ENCODE data around the gene ELP6.
A peak's percentile ranks its signal among the peaks of the same experiment; 100 is the strongest.
"Not testable (repeated sequence)": the region's sequence is repeated elsewhere in the genome, so short reads cannot be mapped to it uniquely, and the experiment has no call there.

The ELP6 gene

DNA sequence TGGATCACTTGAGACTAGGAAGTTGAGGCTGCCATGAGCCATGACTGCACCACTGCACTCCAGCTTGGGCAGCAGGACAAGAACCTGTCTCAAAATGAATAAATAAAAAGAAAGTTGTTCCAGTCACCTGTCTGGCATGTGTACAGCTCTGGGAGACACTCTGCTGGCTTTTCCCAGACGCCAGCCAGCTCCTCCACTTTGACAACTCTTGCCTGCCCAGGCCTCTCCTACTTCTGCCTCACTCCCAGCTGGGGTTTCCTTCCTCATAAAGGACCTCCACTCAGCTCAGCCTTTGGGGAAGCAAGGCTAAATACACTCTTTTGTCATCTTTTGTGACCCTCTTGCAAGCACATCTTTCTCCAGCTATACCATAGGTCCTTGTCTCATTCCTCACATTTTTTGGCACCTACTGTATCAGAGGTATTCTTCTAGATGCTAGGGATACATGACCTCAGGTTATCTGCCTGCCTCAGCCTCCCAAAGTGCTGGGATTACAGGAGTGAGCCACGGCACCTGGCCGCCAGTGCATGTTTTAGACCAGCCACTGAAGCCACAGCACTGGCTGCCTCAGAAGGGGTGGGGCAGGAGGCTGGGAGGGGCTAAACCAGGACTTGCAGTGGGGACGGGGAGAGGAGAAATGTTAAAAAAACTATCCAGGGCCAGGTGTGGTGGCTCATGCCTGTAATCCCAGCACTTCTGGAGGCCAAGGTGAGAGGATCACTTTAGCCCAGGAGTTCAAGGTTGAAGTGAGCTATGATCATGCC, 10.0 kb upstream of the ELP6 start:
- peaks cover 3% of the 10 kb centered on the region for H3K4me1 Mint-ChIP-seq (ENCODE audit: low read depth)
- no peak overlapping the region for H3K4me3 Mint-ChIP-seq
- H3K36me3 Mint-ChIP-seq (ENCODE audit: low read depth), result no peaks in the 10 kb centered on the region
- H3K27ac Mint-ChIP-seq, result no peak overlapping the region
- H3K9me3 Mint-ChIP-seq, result peaks cover 5% of the 10 kb centered on the region
- H3K27me3 Mint-ChIP-seq (ENCODE audit: low read depth), result no peaks in the 10 kb centered on the region

DNA sequence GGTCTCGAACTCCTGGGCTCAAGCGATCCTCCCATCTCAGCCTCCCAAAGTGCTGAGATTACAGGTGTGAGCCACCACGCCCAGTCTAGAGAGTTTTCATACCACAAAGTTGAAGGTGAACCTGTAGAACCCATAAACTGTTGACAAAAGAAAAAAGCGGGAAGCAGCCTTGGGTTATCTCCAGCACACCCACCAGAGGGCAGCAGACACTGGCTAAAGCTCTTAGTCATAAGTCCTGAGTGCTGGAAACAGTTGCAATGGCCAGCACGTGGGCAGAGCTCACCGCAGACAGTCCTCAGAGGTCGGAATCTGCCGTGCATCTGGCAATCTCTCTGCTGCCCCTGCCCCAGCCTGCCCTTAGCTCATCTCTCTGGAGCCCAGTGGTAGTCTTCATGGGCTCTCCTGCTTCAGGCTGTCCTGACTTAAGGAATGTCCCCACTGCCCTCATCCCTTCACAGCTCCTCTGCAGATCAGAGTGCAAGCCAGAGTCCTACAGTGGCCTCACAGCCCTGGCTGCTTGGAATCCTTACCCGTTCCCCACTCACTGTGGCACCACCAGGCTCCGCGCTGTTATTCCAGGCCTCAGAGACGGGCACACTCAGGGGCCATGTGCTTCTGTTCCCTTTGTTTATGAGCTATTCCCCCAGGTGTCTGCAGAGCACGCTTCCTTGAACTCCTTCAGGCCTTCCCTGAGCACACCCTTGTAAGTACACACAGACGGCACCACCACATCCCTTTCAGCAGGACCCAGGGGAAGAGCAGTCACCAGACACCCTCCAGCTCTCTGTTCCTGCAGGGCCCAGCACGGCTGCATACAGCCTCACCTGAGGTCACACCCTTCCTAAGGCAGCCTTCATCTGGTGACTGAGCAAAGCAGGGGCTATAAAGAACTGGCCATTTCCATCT, 8.8 kb upstream of the ELP6 start:
- Mint-ChIP-seq H3K36me3 (ENCODE audit: low read depth) (no peaks in the 10 kb centered on the region), H3K4me3 (no peak overlapping the region), H3K4me1 (ENCODE audit: low read depth) (peaks cover 3% of the 10 kb centered on the region), H3K27ac (peak overlapping the region; percentile 35), H3K27me3 (ENCODE audit: low read depth) (no peaks in the 10 kb centered on the region), H3K9me3 (no peaks in the 10 kb centered on the region)

DNA sequence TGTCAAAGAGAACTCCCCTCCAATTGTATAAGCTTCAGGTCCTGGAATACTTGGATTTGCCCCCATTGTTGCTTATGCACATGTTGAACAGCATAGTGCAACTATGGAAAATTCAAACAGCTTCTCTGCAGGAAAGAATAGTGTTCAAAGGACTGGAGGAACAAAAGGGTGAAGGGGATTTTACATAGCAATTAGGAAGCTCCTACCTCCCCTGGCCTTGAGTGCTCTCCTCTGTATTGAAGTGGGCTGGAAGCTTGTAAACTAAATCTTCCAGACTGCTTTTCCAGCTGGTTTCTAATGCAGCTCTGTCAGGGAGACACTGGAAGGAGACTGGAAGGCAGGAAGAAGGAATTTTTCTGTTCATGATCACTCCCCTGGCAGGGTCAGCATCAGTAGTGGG, 7.2 kb upstream of the ELP6 start:
- H3K27ac Mint-ChIP-seq, result no peak overlapping the region
- no peaks in the 10 kb centered on the region for H3K27me3 Mint-ChIP-seq (ENCODE audit: low read depth)
- H3K4me1 Mint-ChIP-seq (ENCODE audit: low read depth), result peaks cover 3% of the 10 kb centered on the region
- H3K9me3 Mint-ChIP-seq, result no peaks in the 10 kb centered on the region
- H3K4me3 Mint-ChIP-seq, result no peak overlapping the region
- no peaks in the 10 kb centered on the region for H3K36me3 Mint-ChIP-seq (ENCODE audit: low read depth)

DNA sequence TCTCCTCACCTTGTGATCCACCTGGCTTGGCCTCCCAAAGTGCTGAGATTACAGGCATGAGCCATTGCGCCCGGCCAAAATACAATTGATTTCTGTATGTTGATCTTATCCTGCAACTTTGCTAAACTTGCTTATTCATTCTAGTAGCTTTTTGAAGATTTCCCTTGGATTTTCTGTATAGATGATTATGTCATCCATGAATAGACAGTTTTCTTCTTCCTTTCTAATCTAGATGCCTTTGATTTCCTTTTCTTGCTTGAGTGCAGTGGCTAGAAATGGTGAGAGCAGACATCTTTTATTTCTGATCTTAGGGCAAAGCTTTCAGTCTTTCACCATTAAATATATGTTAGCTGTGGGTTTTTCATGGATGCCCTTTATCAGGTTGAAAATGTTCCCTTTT, 4.4 kb upstream of the ELP6 start:
- H3K4me1 Mint-ChIP-seq (ENCODE audit: low read depth), result peaks cover 8% of the 10 kb centered on the region
- peaks cover 5% of the 10 kb centered on the region for H3K27me3 Mint-ChIP-seq (ENCODE audit: low read depth)
- H3K27ac Mint-ChIP-seq, result no peak overlapping the region
- H3K36me3 Mint-ChIP-seq (ENCODE audit: low read depth), result no peaks in the 10 kb centered on the region
- H3K9me3 Mint-ChIP-seq, result no peaks in the 10 kb centered on the region
- no peak overlapping the region for H3K4me3 Mint-ChIP-seq

DNA sequence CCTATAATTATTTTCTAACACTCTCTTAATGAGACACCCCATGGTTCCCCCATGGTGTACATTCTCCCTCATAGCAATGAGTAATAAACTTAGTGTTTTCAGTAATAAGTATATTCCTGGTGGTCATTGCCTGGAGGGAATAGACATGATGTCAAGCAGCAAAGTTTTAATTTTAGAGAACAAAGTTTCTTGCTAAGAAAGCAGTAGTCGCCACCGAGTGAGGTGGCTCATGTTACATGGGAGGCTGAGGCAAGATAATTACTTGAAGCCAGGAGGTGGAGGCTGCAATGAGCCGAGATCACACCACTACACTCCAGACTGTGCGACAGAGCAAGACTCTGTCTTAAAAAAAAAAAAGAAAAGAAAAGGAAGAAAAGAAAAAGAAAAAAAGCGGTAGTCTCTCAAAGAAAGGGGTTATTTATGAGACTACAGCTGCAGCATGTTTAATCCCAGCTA, 2.4 kb upstream of the ELP6 start:
- Mint-ChIP-seq H3K36me3 (ENCODE audit: low read depth) (no peaks in the 10 kb centered on the region), H3K27me3 (ENCODE audit: low read depth) (peaks cover 5% of the 10 kb centered on the region), H3K4me3 (no peak overlapping the region), H3K27ac (no peak overlapping the region), H3K9me3 (no peaks in the 10 kb centered on the region), H3K4me1 (ENCODE audit: low read depth) (peaks cover 18% of the 10 kb centered on the region)

DNA sequence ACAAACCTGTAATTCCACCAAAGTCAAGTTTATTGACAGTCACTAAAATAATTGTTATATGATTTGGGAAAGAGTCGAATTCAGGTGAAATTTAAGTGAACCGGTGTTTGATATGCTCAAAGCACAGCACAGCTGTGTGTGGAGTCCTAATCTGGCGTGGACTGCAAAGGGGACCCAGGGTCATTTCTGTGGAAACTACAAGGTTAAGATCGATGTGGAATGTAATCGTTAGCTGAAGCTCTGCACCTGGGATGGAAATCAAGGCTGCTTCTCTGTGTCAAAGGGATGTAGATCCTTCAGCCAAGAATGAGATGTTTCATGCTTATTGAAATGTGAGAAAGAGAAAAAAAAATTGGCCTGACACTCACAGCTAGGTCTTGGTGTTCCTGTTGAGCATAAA, 1.6 kb upstream of the ELP6 start:
- Mint-ChIP-seq H3K9me3 (no peaks in the 10 kb centered on the region), H3K27ac (peak overlapping the region; percentile 94), H3K27me3 (ENCODE audit: low read depth) (peaks cover 5% of the 10 kb centered on the region), H3K4me1 (ENCODE audit: low read depth) (peaks cover 22% of the 10 kb centered on the region), H3K36me3 (ENCODE audit: low read depth) (peaks cover 4% of the 10 kb centered on the region), H3K4me3 (peak overlapping the region; percentile 80)

DNA sequence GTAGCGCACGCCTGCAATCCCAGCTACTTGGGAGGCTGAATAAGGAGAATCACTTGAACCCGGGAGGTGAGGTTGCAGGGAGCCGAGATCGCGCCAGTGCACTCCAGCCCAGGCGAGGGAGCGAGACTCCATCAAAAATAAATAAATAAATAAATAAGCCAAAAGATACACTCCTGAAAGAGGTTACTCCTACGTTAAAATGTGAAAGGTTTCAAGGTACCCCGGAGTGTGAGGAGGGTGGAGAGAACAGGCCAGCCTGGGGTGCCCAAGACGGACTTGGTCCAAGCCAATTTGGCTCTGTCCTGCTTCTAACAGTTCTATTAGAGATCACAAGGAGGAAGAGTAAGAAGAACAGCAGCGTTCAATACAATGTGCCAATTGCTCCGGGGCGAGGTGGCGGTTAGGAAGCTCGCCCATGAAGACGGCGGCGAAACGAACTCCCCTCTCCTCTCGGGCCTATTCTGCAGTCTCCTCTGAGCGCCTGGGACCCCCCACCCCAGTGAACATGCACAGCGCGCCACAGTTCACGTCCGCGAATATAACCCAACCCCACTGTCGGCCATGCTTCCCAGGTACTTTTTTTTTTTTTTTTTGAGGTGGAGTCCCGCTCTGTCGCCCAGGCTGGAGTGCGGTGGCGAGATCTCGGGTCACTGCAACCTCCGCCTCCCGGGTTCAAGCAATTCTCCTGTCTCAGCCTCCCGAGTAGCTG, 942 bp downstream of the ELP6 start:
- Mint-ChIP-seq H3K36me3 (ENCODE audit: low read depth) (peaks cover 8% of the 10 kb centered on the region), H3K27ac (peak overlapping the region; percentile 97), H3K4me3 (peak overlapping the region; percentile 94), H3K9me3 (no peaks in the 10 kb centered on the region), H3K27me3 (ENCODE audit: low read depth) (peaks cover 5% of the 10 kb centered on the region), H3K4me1 (ENCODE audit: low read depth) (peaks cover 24% of the 10 kb centered on the region)

DNA sequence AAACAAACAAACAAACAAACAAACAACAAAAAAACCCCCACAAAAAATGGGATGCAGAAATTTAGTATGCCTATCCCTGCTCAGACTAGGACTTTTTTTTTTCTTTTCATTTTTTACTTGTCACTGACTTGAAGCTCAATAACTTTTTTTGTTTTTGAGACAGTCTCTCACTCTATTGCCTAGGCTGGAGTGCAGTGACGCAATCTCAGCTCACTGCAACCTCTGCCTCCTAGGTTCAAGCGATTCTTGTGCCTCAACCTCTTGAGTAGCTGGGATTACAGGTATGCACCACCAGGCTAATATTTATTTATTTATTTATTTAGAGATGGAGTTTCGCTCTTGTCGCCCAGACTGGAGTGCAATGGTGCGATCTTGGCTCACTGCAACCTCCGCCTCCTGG, 8.2 kb downstream of the ELP6 start:
- H3K9me3 Mint-ChIP-seq; H3K27me3 Mint-ChIP-seq (ENCODE audit: low read depth); H3K4me3 Mint-ChIP-seq; H3K27ac Mint-ChIP-seq; H3K4me1 Mint-ChIP-seq (ENCODE audit: low read depth): not testable (repeated sequence)
- peaks cover 23% of the 10 kb centered on the region for H3K36me3 Mint-ChIP-seq (ENCODE audit: low read depth)

DNA sequence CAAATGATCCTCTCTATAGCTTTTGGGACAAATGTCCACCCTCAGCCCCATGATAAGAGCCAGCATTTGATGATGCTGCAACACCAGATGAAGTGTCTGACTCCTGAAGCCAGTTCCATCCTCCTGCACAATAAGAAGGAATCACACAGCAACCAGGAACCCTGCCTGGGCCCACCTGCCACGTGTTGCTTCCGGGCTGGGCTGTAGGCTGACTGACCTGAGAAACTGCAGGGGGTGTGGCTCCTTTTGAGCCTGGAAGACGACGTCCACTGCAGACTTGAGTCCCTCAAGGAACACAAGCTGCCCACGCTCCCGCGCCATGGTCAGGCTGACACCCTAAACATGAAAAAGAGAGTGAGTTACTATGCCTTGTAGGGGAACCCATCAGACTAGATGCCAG, 9.4 kb downstream of the ELP6 start:
- H3K4me1 Mint-ChIP-seq (ENCODE audit: low read depth), result no peaks in the 10 kb centered on the region
- H3K4me3 Mint-ChIP-seq, result no peak overlapping the region
- no peak overlapping the region for H3K27ac Mint-ChIP-seq
- H3K27me3 Mint-ChIP-seq (ENCODE audit: low read depth), result no peaks in the 10 kb centered on the region
- peaks cover 25% of the 10 kb centered on the region for H3K36me3 Mint-ChIP-seq (ENCODE audit: low read depth)
- no peaks in the 10 kb centered on the region for H3K9me3 Mint-ChIP-seq

DNA sequence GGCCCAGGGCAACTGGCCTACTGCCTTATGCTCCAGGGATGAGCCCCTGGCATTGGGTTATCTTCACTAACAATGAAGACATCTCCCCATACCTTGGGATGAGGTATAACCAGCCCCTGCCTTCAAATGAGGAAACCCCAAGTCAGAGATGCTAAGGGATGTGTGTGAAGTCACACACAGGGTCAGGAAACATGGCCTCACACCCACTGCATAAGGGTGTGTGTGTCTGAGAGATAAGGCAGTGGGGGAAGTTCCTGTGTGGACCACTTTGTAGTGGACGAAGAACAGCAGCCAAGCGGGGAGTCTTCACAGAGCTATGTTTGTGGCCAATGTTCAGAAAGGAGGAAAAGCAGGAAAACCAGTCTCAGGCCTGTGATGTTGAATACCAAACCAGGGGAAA, 10.5 kb downstream of the ELP6 start:
- Mint-ChIP-seq H3K9me3 (no peaks in the 10 kb centered on the region), H3K4me1 (ENCODE audit: low read depth) (no peaks in the 10 kb centered on the region), H3K27me3 (ENCODE audit: low read depth) (no peaks in the 10 kb centered on the region), H3K36me3 (ENCODE audit: low read depth) (peaks cover 32% of the 10 kb centered on the region), H3K4me3 (no peak overlapping the region), H3K27ac (no peak overlapping the region)

DNA sequence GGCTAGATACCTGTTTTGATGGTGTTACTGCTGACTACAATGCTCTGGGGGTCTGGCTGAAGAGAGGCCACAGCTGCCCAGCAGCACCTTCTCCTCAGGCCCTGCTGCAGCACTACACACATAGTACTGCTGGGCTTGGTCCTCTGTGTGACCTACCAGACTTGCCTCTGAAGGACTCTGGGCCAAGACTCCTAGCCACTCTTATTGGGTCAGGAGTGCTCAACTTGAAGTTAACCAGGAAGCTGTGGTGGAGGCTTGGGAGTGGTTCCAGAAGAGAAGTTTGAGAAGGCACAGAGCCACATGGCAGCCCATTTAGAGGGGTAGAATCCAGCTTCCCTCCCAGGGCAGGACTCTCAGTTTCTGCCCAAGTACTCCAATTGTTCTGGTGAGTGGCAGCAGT, 16.6 kb downstream of the ELP6 start:
- no peaks in the 10 kb centered on the region for H3K9me3 Mint-ChIP-seq
- H3K27me3 Mint-ChIP-seq (ENCODE audit: low read depth), result no peaks in the 10 kb centered on the region
- no peaks in the 10 kb centered on the region for H3K4me1 Mint-ChIP-seq (ENCODE audit: low read depth)
- H3K4me3 Mint-ChIP-seq, result no peak overlapping the region
- H3K27ac Mint-ChIP-seq, result no peak overlapping the region
- H3K36me3 Mint-ChIP-seq (ENCODE audit: low read depth), result peaks cover 34% of the 10 kb centered on the region

DNA sequence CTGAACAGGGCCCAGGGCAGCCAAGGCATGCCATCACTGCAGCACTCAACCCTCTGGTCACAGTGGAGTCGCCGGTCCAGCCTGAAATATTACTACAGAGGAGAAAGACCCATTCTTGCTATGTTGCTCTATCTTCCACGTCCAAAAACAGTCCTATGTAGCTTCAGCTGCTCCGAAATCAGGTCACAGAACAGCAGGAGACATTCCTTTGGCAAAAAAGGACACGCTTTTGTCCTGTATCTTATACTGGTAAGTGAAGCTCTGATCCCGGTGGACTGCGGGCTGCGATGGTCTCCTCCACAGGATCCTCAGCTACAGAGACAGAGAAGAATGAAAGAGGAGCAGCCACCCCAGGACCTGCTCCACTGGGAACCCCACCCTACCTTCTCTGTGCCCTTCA, 17.6 kb downstream of the ELP6 start:
- no peak overlapping the region for H3K27ac Mint-ChIP-seq
- no peaks in the 10 kb centered on the region for H3K9me3 Mint-ChIP-seq
- H3K4me1 Mint-ChIP-seq (ENCODE audit: low read depth), result no peaks in the 10 kb centered on the region
- no peak overlapping the region for H3K4me3 Mint-ChIP-seq
- no peaks in the 10 kb centered on the region for H3K27me3 Mint-ChIP-seq (ENCODE audit: low read depth)
- peaks cover 26% of the 10 kb centered on the region for H3K36me3 Mint-ChIP-seq (ENCODE audit: low read depth)

DNA sequence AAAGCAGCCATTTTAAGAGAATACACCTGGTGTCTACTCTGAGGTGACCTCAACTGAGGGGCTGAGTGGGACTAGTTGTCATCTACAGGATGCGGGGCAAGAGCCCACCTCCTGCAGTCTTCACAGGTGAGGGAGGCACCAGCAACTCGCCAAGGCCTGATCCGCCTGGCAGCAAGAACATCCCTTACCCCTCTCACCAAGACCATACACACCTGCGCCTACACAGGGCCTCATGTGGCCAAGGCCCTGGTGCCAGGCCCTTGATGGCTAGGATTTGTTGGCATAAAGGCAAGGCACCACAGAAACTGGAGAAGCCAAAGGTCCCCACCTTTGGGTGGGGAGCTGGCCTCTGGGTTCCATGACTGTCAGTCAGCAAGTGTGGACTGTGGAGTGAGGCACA, 18.4 kb downstream of the ELP6 start:
- H3K9me3 Mint-ChIP-seq, result no peaks in the 10 kb centered on the region
- H3K4me1 Mint-ChIP-seq (ENCODE audit: low read depth), result no peaks in the 10 kb centered on the region
- H3K27me3 Mint-ChIP-seq (ENCODE audit: low read depth), result no peaks in the 10 kb centered on the region
- H3K36me3 Mint-ChIP-seq (ENCODE audit: low read depth), result peaks cover 22% of the 10 kb centered on the region
- H3K4me3 Mint-ChIP-seq, result no peak overlapping the region
- H3K27ac Mint-ChIP-seq, result no peak overlapping the region

DNA sequence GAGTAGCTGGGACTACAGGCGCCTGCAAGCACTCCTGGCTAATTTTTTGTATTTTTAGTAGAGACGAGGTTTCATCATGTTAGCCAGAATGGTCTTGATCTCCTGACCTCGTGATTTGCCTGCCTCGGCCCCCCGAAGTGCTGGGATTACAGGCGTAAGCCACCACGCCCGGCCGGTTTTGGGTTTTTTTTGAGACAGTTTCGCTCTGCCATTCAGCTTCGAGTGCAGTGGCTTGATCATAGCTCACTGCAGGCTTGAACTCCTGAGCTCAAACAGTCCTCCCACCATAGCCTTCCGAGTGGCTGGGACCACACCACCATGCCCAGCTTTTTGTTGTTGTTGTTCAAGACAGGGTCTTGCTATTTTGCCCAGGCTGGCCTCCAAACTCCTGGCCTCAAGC, 21.7 kb downstream of the ELP6 start:
- H3K4me1 Mint-ChIP-seq (ENCODE audit: low read depth), result no peaks in the 10 kb centered on the region
- no peaks in the 10 kb centered on the region for H3K27me3 Mint-ChIP-seq (ENCODE audit: low read depth)
- H3K27ac Mint-ChIP-seq, result no peak overlapping the region
- no peak overlapping the region for H3K4me3 Mint-ChIP-seq
- peaks cover 13% of the 10 kb centered on the region for H3K36me3 Mint-ChIP-seq (ENCODE audit: low read depth)
- H3K9me3 Mint-ChIP-seq, result no peaks in the 10 kb centered on the region

All from T-helper 1 cell treated with Interleukin-12 subunit alpha and Interleukin-12 subunit beta and Interleukin-4 antibody, amounts not matched to agents 30 μg/mL and 1 μg/mL, for 36 hours (primary cell).